Endothelial cell of umbilical vein (primary cell): ENCODE results near the gene CALD1. TPM values are rescaled to one million over a fixed set of nuclear protein-coding genes. Genes with fewer than 3 reads are reported as not detected.

ENCODE experiments used
- BruUV-seq: library from RNA; stranded (reverse); fragments of 400-500 nt; replicated peaks from 2 replicates; lab custom pipeline; 2021; lab: Mats Ljungman, UMichigan
- CTCF ChIA-PET: fragments of 300-600, 350-600 bp; sonication (Branson Sonifier 250); formaldehyde crosslinking; loops from one replicate; lab custom pipeline; 2021; ENCODE audit warnings: antibody characterized with exemption, inconsistent platforms; lab: Charles Lee
- POLR2A ChIA-PET: fragments of 300-600, 350-600 bp; sonication (Branson Sonifier 250); formaldehyde crosslinking; loops from one replicate; lab custom pipeline; 2021; ENCODE audit warnings: antibody characterized with exemption, inconsistent platforms; lab: Charles Lee
- DNase-seq: peaks from one replicate; pipeline ENCODE4 v3.0.0-alpha.2; 2011; ENCODE audit warnings: low read depth, low spot score
- FAIRE-seq: peaks from 2 replicates; lab custom pipeline; 2011; peaks lifted over from hg19 to GRCh38; lab: Jason Lieb, UNC
- H2AFZ ChIP-seq: 2 replicates; pipeline ENCODE4 v1.6.0; 2012; ENCODE audit warnings: low read depth, low read length, control low read depth, inconsistent platforms
- H3K27ac ChIP-seq: 2 replicates; pipeline ENCODE4 v1.5.1; 2011; ENCODE audit warnings: low read depth, mild to moderate bottlenecking, control low read depth, low read length, moderate library complexity; ENCODE audit not compliant: insufficient read depth
- H3K27me3 ChIP-seq, 2 experiments: 2 replicates each; pipeline versions ENCODE4 v1.6.0 to v1.6.1; 2011; ENCODE audit warnings: low read length in 2 of 2, mixed read lengths in 1 of 2; ENCODE audit not compliant: control insufficient read depth in 2 of 2, insufficient read depth in 2 of 2
- H3K36me3 ChIP-seq, 2 experiments: 2 replicates in 1 of 2; 3 replicates in 1 of 2; pipeline ENCODE4 v1.5.1; 2011; ENCODE audit warnings: low read length in 2 of 2, mild to moderate bottlenecking in 1 of 2, moderate library complexity in 1 of 2; ENCODE audit not compliant: control insufficient read depth in 2 of 2, insufficient read depth in 2 of 2; ENCODE audit errors: extremely low read depth in 1 of 2
- H3K4me1 ChIP-seq: 3 replicates; pipeline ENCODE4 v1.5.1; 2011; ENCODE audit warnings: mild to moderate bottlenecking, low read length; ENCODE audit not compliant: control insufficient read depth, insufficient read depth; ENCODE audit errors: extremely low read depth
- H3K4me2 ChIP-seq: 2 replicates; pipeline ENCODE4 v1.6.1; 2011; ENCODE audit warnings: low read length, control low read depth, mixed read lengths; ENCODE audit not compliant: insufficient read depth
- H3K4me3 ChIP-seq, 3 experiments: fragments of 200-600 bp in 1 of 3; sonication (generic), shearing (Covaris generic) in 1 of 3; replicated peaks in 1 of 3; 2 replicates each; pipeline ENCODE4 v1.5.1; 2011 to 2016; ENCODE audit warnings: control low read depth in 3 of 3, low read length in 3 of 3, mild to moderate bottlenecking in 2 of 3, inconsistent platforms in 1 of 3, low read depth in 1 of 3, moderate library complexity in 1 of 3; ENCODE audit not compliant: insufficient read depth in 1 of 3
- H3K79me2 ChIP-seq: 2 replicates; pipeline ENCODE4 v1.6.0; 2012; ENCODE audit warnings: low read length, inconsistent platforms; ENCODE audit not compliant: control insufficient read depth, insufficient read depth
- H3K9ac ChIP-seq: replicated peaks from 2 replicates; pipeline ENCODE3; 2011; ENCODE audit warnings: low read length, control low read depth; ENCODE audit not compliant: insufficient read depth; ENCODE audit errors: extremely low read depth
- H3K9me1 ChIP-seq: replicated peaks from 3 replicates; pipeline ENCODE4 v1.6.0; 2011; ENCODE audit warnings: mild to moderate bottlenecking, low read length; ENCODE audit not compliant: control insufficient read depth, insufficient read depth; ENCODE audit errors: extremely low read depth
- H3K9me3 ChIP-seq: replicated peaks from 2 replicates; pipeline ENCODE4 v1.5.1; 2012; ENCODE audit warnings: low read length, inconsistent platforms; ENCODE audit not compliant: control insufficient read depth, insufficient read depth
- H4K20me1 ChIP-seq: replicated peaks from 2 replicates; pipeline ENCODE3; 2011; ENCODE audit warnings: mild to moderate bottlenecking, low read length; ENCODE audit not compliant: control insufficient read depth, insufficient read depth; ENCODE audit errors: extremely low read depth
- FOS ChIP-seq: IDR thresholded peaks from 2 replicates; pipeline ENCODE4 v1.6.1; 2011; ENCODE audit warnings: mild to moderate bottlenecking, low read length, moderate library complexity, borderline replicate concordance; ENCODE audit not compliant: insufficient read depth
- POLR2AphosphoS5 ChIP-seq: IDR thresholded peaks from 2 replicates; pipeline ENCODE4 v1.6.1; 2012; ENCODE audit warnings: low read depth, mild to moderate bottlenecking, control low read depth, low read length, moderate library complexity; ENCODE audit not compliant: insufficient read depth
- dilution Hi-C: fragments of 300-500 bp; cut with MboI; formaldehyde crosslinking; loops from one replicate; pipeline ENCODE4 v1.15.0; 2019; ENCODE audit warnings: low sequenced_read_pairs; ENCODE audit not compliant: extremely low pct_ligation_motif_present
- intact Hi-C: fragments of 100-400 bp; cut with micrococcal nuclease; formaldehyde crosslinking; loops from one replicate; pipeline ENCODE4 v1.10.0; 2022
- polyA plus RNA-seq, 4 experiments: library from polyadenylated mRNA; depleted of rRNA in 3 of 4; stranded (reverse) in 3 of 4; unstranded in 1 of 4; fragments of >200 nt; gene quantifications; 2 replicates each; pipeline versions ENCODE4 v1.2.1 to v1.2.3, GENCODE V29; 2011 to 2012; ENCODE audit warnings: missing spikeins in 1 of 4
- total RNA-seq: library from RNA; stranded (reverse); gene quantifications from 2 replicates; pipeline ENCODE4 v1.2.3, GENCODE V29; 2021
- TF ChIP-seq, protein P1 (sequence below): IDR thresholded peaks from 2 replicates; pipeline ENCODE4 v1.6.1; 2011; ENCODE audit not compliant: insufficient read depth, insufficient read length
- TF ChIP-seq, protein P2 (sequence below), 2 donors: IDR thresholded peaks; 1 replicate in 1 of 2; 2 replicates in 1 of 2; pipeline ENCODE4 v1.5.1; 2011; ENCODE audit warnings: low read length in 2 of 2, mild to moderate bottlenecking in 2 of 2, moderate library complexity in 2 of 2, control low read depth in 1 of 2, inconsistent platforms in 1 of 2, low read depth in 1 of 2; ENCODE audit not compliant: insufficient read depth in 1 of 2; ENCODE audit errors: extremely low read depth in 1 of 2

The CALD1 gene
- total and polyA plus RNA-seq, 2 donors (not counting 3 experiments of a cell fraction or from before 2014, with no cell fraction given): 136 to 307 TPM

DNA sequence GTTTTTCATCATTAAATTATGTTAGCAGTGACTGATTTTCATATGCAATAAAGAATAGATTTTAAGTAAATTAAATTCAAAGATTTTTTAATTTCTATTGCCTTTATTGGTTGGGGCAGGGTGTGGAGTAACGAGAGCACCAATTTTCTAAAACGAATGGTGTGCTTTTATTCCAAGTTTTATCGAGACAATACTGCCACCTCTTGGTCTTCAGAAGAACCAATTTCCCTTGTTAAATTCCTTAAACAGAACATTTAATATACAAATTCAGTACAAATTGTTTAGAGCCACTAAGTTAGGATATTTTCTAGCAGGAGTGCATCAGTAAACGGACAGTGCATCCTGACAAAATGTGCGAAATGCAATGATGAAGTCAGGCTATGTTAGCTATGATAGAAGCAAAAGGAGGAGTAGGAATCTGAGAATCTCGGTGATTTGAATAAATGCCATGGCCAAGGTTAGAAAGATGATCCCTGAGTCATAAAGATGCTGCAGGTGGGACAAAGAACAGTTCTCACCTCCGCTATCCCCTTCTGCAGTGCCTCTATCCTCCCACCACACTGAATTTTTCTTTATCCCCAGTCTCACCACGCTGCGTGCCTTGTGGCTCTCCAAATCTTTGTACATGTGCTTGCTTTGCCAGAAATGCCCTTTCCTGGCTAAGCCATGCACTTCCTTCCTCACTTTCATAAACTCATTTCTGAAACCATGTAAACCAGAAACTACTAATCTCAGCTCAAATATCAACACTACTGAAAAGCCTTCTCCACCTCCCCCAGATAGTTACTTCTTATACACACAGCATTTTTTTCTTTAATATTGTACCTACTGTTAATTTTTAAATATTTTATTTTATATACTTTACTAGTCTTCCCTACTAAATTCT lies 175.0 kb downstream of the CALD1 start:
- FAIRE-seq: no peak
- Histone ChIP-seq H2AFZ (no peak overlapping the region), H3K27me3 (no peaks in the 10 kb centered on the region), H3K36me3 (peaks cover 37 to 38% of the 10 kb centered on the region in 2 experiments), H3K4me1 (no peaks in the 10 kb centered on the region), H3K79me2 (no peaks in the 10 kb centered on the region), H3K4me2 (no peak overlapping the region), H3K9me3 (no peaks in the 10 kb centered on the region), H3K4me3 (no peak overlapping the region), H3K9ac (no peak overlapping the region), H3K27ac (no peak overlapping the region), H3K9me1 (no peaks in the 10 kb centered on the region), H4K20me1 (no peaks in the 10 kb centered on the region)
- peak; percentile 38 for DNase-seq
- ChIA-PET POLR2A (no interaction called here), CTCF (interaction anchor here (0.9 to 3.2 kb wide), 8 partner anchors 10 to 334 kb away, joined by 3 to 13 read pairs (median 6); no protein-coding TSS in a partner anchor)
- TF ChIP-seq POLR2AphosphoS5: no peak
- TF ChIP-seq FOS: no peak
- TF ChIP-seq, protein P1, sequence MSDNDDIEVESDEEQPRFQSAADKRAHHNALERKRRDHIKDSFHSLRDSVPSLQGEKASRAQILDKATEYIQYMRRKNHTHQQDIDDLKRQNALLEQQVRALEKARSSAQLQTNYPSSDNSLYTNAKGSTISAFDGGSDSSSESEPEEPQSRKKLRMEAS: no peak
- TF ChIP-seq, protein P2, sequence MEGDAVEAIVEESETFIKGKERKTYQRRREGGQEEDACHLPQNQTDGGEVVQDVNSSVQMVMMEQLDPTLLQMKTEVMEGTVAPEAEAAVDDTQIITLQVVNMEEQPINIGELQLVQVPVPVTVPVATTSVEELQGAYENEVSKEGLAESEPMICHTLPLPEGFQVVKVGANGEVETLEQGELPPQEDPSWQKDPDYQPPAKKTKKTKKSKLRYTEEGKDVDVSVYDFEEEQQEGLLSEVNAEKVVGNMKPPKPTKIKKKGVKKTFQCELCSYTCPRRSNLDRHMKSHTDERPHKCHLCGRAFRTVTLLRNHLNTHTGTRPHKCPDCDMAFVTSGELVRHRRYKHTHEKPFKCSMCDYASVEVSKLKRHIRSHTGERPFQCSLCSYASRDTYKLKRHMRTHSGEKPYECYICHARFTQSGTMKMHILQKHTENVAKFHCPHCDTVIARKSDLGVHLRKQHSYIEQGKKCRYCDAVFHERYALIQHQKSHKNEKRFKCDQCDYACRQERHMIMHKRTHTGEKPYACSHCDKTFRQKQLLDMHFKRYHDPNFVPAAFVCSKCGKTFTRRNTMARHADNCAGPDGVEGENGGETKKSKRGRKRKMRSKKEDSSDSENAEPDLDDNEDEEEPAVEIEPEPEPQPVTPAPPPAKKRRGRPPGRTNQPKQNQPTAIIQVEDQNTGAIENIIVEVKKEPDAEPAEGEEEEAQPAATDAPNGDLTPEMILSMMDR (IDR thresholded peaks at IDR 0.05; ENCODE audit: extremely low read depth in 1 of 2, insufficient read depth in 1 of 2, low read depth in 1 of 2, low read length in 2 of 2): peak; percentile 20 to 37
- intact Hi-C loops (loop anchor here (1.0 to 10.0 kb wide), 7 partner anchors 230 to 520 kb away; no protein-coding TSS in a partner anchor), dilution Hi-C loops (no loop called here)
- no TSS peak for BruUV-seq
